HepG2 (cell line): ENCODE data around the gene GNAI2. TPM values are rescaled to one million over a fixed set of nuclear protein-coding genes. Genes with fewer than 3 reads are reported as not detected.

Experiments used
- DRAP1 ChIP-seq: IDR thresholded peaks from 2 replicates; pipeline ENCODE4 v1.6.1; 2016; ENCODE audit warnings: missing genetic modification reagents, missing compliant biosample characterization
- FOXP1 ChIP-seq, 2 experiments: fragments of 450-650 bp in 1 of 2; IDR thresholded peaks; 2 replicates each; pipeline ENCODE4 v1.6.1; 2017 to 2018; ENCODE audit warnings: antibody characterized with exemption in 1 of 2
- HHEX ChIP-seq: IDR thresholded peaks from 2 replicates; pipeline ENCODE4 v1.6.1; 2016; ENCODE audit warnings: control low read depth
- HNF4A ChIP-seq: sonication (generic); formaldehyde crosslinking; IDR thresholded peaks from 2 replicates; pipeline ENCODE4 v1.4.0; 2020; ENCODE audit warnings: missing genetic modification reagents
- KMT2B ChIP-seq: IDR thresholded peaks from 2 replicates; pipeline ENCODE4 v1.6.1; 2016; ENCODE audit warnings: missing genetic modification reagents, missing compliant biosample characterization
- MBD4 ChIP-seq: IDR thresholded peaks from 2 replicates; pipeline ENCODE4 v1.6.1; 2012; ENCODE audit warnings: low read length, inconsistent platforms, borderline replicate concordance
- MYNN ChIP-seq: sonication (generic); formaldehyde crosslinking; IDR thresholded peaks from 2 replicates; pipeline ENCODE4 v1.4.0; 2020; ENCODE audit warnings: mild to moderate bottlenecking, low read depth, missing genetic modification reagents
- NFATC3 ChIP-seq: sonication (generic); formaldehyde crosslinking; IDR thresholded peaks from 2 replicates; pipeline ENCODE4 v1.5.1; 2020; ENCODE audit warnings: mild to moderate bottlenecking, missing genetic modification reagents
- PAF1 ChIP-seq: IDR thresholded peaks from 2 replicates; pipeline ENCODE4 v1.6.1; 2016; ENCODE audit warnings: missing genetic modification reagents, missing compliant biosample characterization
- PHF20 ChIP-seq: sonication (generic); formaldehyde crosslinking; IDR thresholded peaks from 2 replicates; pipeline ENCODE4 v1.5.0; 2020; ENCODE audit warnings: mild to moderate bottlenecking, missing genetic modification reagents
- RELA ChIP-seq: sonication (generic); formaldehyde crosslinking; IDR thresholded peaks from 2 replicates; pipeline ENCODE4 v1.4.0; 2020; ENCODE audit warnings: missing genetic modification reagents
- STAT5B ChIP-seq: sonication (generic); formaldehyde crosslinking; IDR thresholded peaks from 2 replicates; pipeline ENCODE4 v1.4.0; 2020; ENCODE audit warnings: missing genetic modification reagents
- TP53 ChIP-seq: sonication (generic); formaldehyde crosslinking; conservative IDR thresholded peaks from 2 replicates; pipeline ENCODE4 v1.4.0; 2020; ENCODE audit warnings: missing genetic modification reagents
- ZFYVE20 ChIP-seq: sonication (generic); formaldehyde crosslinking; IDR thresholded peaks from 2 replicates; pipeline ENCODE4 v1.8.0; 2023; ENCODE audit warnings: low read depth, mild to moderate bottlenecking, moderate library complexity, missing genetic modification reagents, borderline replicate concordance
- ZNF207 ChIP-seq: fragments of 450-650 bp; IDR thresholded peaks from 2 replicates; pipeline ENCODE4 v1.6.1; 2016; ENCODE audit warnings: antibody characterized with exemption, borderline replicate concordance
- ZNF383 ChIP-seq: sonication (generic); formaldehyde crosslinking; IDR thresholded peaks from 2 replicates; pipeline ENCODE4 v1.4.0; 2020; ENCODE audit warnings: missing genetic modification reagents, mild to moderate bottlenecking, borderline replicate concordance
- ZNF431 ChIP-seq: sonication (generic); formaldehyde crosslinking; IDR thresholded peaks from 2 replicates; pipeline ENCODE4 v1.9.0; 2022; ENCODE audit warnings: missing genetic modification reagents, low read depth, mild to moderate bottlenecking, borderline replicate concordance
- ZNF549 ChIP-seq: sonication (generic); formaldehyde crosslinking; IDR thresholded peaks from 2 replicates; pipeline ENCODE4 v1.5.0; 2020; ENCODE audit warnings: missing genetic modification reagents
- ZNF768 ChIP-seq: sonication (generic); formaldehyde crosslinking; IDR thresholded peaks from 2 replicates; pipeline ENCODE4 v1.4.0; 2020; ENCODE audit warnings: missing genetic modification reagents
- ZNF780A ChIP-seq: sonication (generic); formaldehyde crosslinking; IDR thresholded peaks from 2 replicates; pipeline ENCODE4 v1.8.0; 2022; ENCODE audit warnings: mild to moderate bottlenecking, missing genetic modification reagents, moderate library complexity
- polyA plus RNA-seq, 8 experiments: library from polyadenylated mRNA; depleted of rRNA in 3 of 8; stranded (reverse) in 7 of 8; unstranded in 1 of 8; fragments of >200 nt; fragmentation: Illumina TruSeq in 4 of 8; extraction: Trizol in 4 of 8; gene quantifications; 2 replicates each; pipeline versions ENCODE4 v1.2.1 to v1.2.3, GENCODE V29; 2011 to 2016; ENCODE audit warnings: low read depth in 4 of 8, missing spikeins in 1 of 8, mixed read lengths in 1 of 8; ENCODE audit not compliant: insufficient read depth in 1 of 8
- total RNA-seq, 5 experiments: library from RNA; depleted of rRNA; stranded (reverse); fragments of >200 nt; fragmentation: Illumina TruSeq; extraction: Trizol; gene quantifications; 2 replicates each; pipeline ENCODE4 v1.2.3, GENCODE V29; 2016; ENCODE audit warnings: low read depth in 1 of 5
- TF ChIP-seq, protein P1 (sequence below): sonication (generic); formaldehyde crosslinking; IDR thresholded peaks from 2 replicates; pipeline ENCODE4 v1.4.0; 2020; ENCODE audit warnings: mild to moderate bottlenecking, missing genetic modification reagents, borderline replicate concordance
- TF ChIP-seq, protein P2 (sequence below): sonication (generic); formaldehyde crosslinking; IDR thresholded peaks from 2 replicates; pipeline ENCODE4 v1.4.0; 2020; ENCODE audit warnings: missing genetic modification reagents
- TF ChIP-seq, protein P3 (sequence below): sonication (generic); formaldehyde crosslinking; IDR thresholded peaks from 2 replicates; pipeline ENCODE4 v1.5.0; 2020; ENCODE audit warnings: mild to moderate bottlenecking, missing genetic modification reagents

The GNAI2 gene
- total and polyA plus RNA-seq, 2 of the 13 experiments (the other 11 are each of a cell fraction or from before 2014, with no cell fraction given) = 51.1 to 66.2 TPM

GRCh38 chr3:50208677-50209344, 27.2 kb upstream of the GNAI2 start (continued):
- TF ChIP-seq ZNF383 (CRISPR knock-in tag) = no peak
- TF ChIP-seq MYNN (CRISPR knock-in tag) = no peak
- TF ChIP-seq ZNF207 = no peak
- TF ChIP-seq DRAP1 = peak; percentile 68; the same call in 1 of the 2 replicates
- TF ChIP-seq, protein P1, sequence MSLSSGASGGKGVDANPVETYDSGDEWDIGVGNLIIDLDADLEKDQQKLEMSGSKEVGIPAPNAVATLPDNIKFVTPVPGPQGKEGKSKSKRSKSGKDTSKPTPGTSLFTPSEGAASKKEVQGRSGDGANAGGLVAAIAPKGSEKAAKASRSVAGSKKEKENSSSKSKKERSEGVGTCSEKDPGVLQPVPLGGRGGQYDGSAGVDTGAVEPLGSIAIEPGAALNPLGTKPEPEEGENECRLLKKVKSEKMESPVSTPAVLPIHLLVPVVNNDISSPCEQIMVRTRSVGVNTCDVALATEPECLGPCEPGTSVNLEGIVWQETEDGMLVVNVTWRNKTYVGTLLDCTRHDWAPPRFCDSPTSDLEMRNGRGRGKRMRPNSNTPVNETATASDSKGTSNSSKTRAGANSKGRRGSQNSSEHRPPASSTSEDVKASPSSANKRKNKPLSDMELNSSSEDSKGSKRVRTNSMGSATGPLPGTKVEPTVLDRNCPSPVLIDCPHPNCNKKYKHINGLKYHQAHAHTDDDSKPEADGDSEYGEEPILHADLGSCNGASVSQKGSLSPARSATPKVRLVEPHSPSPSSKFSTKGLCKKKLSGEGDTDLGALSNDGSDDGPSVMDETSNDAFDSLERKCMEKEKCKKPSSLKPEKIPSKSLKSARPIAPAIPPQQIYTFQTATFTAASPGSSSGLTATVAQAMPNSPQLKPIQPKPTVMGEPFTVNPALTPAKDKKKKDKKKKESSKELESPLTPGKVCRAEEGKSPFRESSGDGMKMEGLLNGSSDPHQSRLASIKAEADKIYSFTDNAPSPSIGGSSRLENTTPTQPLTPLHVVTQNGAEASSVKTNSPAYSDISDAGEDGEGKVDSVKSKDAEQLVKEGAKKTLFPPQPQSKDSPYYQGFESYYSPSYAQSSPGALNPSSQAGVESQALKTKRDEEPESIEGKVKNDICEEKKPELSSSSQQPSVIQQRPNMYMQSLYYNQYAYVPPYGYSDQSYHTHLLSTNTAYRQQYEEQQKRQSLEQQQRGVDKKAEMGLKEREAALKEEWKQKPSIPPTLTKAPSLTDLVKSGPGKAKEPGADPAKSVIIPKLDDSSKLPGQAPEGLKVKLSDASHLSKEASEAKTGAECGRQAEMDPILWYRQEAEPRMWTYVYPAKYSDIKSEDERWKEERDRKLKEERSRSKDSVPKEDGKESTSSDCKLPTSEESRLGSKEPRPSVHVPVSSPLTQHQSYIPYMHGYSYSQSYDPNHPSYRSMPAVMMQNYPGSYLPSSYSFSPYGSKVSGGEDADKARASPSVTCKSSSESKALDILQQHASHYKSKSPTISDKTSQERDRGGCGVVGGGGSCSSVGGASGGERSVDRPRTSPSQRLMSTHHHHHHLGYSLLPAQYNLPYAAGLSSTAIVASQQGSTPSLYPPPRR = peak; percentile 98
- TF ChIP-seq FOXP1 (IDR thresholded peaks at IDR 0.05) = 0 out of 2 replicates have a peak, but pooled peaks have one; percentile 17
- TF ChIP-seq FOXP1 (CRISPR knock-in tag; IDR thresholded peaks at IDR 0.05) = peak; percentile 88
- TF ChIP-seq HHEX (CRISPR knock-in tag) = peak; percentile 73; the same call in 1 of the 2 replicates
- TF ChIP-seq, protein P2, sequence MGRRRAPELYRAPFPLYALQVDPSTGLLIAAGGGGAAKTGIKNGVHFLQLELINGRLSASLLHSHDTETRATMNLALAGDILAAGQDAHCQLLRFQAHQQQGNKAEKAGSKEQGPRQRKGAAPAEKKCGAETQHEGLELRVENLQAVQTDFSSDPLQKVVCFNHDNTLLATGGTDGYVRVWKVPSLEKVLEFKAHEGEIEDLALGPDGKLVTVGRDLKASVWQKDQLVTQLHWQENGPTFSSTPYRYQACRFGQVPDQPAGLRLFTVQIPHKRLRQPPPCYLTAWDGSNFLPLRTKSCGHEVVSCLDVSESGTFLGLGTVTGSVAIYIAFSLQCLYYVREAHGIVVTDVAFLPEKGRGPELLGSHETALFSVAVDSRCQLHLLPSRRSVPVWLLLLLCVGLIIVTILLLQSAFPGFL (CRISPR knock-in tag) = no peak
- no peak for TF ChIP-seq TP53
- TF ChIP-seq, protein P3, sequence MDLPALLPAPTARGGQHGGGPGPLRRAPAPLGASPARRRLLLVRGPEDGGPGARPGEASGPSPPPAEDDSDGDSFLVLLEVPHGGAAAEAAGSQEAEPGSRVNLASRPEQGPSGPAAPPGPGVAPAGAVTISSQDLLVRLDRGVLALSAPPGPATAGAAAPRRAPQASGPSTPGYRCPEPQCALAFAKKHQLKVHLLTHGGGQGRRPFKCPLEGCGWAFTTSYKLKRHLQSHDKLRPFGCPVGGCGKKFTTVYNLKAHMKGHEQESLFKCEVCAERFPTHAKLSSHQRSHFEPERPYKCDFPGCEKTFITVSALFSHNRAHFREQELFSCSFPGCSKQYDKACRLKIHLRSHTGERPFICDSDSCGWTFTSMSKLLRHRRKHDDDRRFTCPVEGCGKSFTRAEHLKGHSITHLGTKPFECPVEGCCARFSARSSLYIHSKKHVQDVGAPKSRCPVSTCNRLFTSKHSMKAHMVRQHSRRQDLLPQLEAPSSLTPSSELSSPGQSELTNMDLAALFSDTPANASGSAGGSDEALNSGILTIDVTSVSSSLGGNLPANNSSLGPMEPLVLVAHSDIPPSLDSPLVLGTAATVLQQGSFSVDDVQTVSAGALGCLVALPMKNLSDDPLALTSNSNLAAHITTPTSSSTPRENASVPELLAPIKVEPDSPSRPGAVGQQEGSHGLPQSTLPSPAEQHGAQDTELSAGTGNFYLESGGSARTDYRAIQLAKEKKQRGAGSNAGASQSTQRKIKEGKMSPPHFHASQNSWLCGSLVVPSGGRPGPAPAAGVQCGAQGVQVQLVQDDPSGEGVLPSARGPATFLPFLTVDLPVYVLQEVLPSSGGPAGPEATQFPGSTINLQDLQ (CRISPR knock-in tag) = peak; percentile 89; the same call in 1 of the 2 replicates
- no peak for TF ChIP-seq PAF1
- no peak for TF ChIP-seq NFATC3
- TF ChIP-seq ZNF431 (CRISPR knock-in tag) = no peak; the same call in 1 of the 2 replicates
- no peak for TF ChIP-seq ZNF768 (CRISPR knock-in tag)
- TF ChIP-seq PHF20 (CRISPR knock-in tag) = 0 out of 2 replicates have a peak, but pooled peaks have one; percentile 19
- peak; percentile 97 for TF ChIP-seq HNF4A (CRISPR knock-in tag)
- no peak for TF ChIP-seq RELA (CRISPR knock-in tag)
- TF ChIP-seq MBD4 = no peak
- no peak for TF ChIP-seq STAT5B (CRISPR knock-in tag)
- TF ChIP-seq ZNF780A (CRISPR knock-in tag) = no peak
- TF ChIP-seq ZFYVE20 = no peak
- TF ChIP-seq KMT2B = no peak
- no peak for TF ChIP-seq ZNF549 (CRISPR knock-in tag)
